Stimulated activated naive CD8-positive, alpha-beta T cell treated with anti-CD3 and anti-CD28 coated beads, Interleukin-15, Interleukin-2, amounts not matched to agents 100 U/mL and 50 U/mL, for 24 hours (primary cell): ENCODE measurements around the gene CEP250.
"Not testable (repeated sequence)": the region's sequence is repeated elsewhere in the genome, so short reads cannot be mapped to it uniquely, and the experiment has no call there.

ENCODE experiments used
- ATAC-seq: fragments of 150-1000 bp; cut with Tn5 transposase; one replicate; pipeline ENCODE4 v1.10.0; 2021
- DNase-seq: peaks from one replicate; pipeline ENCODE4 v3.0.0; 2021

Gene CEP250, protein sequence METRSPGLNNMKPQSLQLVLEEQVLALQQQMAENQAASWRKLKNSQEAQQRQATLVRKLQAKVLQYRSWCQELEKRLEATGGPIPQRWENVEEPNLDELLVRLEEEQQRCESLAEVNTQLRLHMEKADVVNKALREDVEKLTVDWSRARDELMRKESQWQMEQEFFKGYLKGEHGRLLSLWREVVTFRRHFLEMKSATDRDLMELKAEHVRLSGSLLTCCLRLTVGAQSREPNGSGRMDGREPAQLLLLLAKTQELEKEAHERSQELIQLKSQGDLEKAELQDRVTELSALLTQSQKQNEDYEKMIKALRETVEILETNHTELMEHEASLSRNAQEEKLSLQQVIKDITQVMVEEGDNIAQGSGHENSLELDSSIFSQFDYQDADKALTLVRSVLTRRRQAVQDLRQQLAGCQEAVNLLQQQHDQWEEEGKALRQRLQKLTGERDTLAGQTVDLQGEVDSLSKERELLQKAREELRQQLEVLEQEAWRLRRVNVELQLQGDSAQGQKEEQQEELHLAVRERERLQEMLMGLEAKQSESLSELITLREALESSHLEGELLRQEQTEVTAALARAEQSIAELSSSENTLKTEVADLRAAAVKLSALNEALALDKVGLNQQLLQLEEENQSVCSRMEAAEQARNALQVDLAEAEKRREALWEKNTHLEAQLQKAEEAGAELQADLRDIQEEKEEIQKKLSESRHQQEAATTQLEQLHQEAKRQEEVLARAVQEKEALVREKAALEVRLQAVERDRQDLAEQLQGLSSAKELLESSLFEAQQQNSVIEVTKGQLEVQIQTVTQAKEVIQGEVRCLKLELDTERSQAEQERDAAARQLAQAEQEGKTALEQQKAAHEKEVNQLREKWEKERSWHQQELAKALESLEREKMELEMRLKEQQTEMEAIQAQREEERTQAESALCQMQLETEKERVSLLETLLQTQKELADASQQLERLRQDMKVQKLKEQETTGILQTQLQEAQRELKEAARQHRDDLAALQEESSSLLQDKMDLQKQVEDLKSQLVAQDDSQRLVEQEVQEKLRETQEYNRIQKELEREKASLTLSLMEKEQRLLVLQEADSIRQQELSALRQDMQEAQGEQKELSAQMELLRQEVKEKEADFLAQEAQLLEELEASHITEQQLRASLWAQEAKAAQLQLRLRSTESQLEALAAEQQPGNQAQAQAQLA (N-terminal part only)

GRCh38 chr20:35454881-35455609, at the start of gene CEP250:
TSS of gene CEP250 (plus strand) at chr20:35455598. CDS start at chr20:35462368, 6,770 bp downstream.
- ATAC-seq (peak; percentile 98), DNase-seq (peak; percentile 95)

DNA sequence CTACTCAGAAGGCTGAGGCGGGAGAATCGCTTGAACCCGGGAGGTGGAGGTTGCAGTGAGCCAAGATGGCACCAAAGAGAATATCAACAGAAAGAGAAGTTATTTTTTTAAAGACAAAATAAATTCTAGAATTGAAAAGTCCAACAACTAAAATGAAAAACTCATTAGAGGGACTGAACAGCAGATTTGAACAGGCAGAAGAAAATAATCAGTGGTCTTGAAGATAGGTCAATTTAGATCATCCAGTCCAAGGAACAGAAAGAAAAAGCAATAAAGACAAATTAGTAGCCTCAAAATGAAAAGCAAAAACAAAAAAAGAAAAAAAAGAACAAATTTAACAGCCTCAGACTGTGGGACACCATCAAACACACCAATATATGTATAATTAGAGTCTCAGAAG, 49.6 kb upstream of the CEP250 start:
- ATAC-seq = no peak
- no peak for DNase-seq

DNA sequence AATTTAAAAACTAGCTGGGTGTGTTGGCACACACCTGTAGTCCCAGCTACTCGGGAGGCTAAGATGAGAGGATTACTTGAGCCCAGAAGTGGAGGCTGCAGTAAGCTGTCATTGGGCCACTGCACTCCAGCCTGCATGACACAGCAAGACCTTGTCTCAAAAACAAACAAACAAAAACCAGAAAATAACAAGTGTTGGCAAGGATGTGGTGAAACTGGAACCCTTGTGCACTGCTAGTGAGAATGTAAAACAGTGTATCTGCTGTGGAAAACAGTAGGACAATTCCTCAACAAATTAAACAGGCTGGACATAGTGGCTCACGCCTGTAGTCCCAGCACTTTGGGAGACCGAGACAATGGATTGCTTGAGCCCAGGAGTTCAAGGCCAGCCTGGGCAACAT, 47.1 kb upstream of the CEP250 start:
- ATAC-seq (no peak), DNase-seq (no peak)

DNA sequence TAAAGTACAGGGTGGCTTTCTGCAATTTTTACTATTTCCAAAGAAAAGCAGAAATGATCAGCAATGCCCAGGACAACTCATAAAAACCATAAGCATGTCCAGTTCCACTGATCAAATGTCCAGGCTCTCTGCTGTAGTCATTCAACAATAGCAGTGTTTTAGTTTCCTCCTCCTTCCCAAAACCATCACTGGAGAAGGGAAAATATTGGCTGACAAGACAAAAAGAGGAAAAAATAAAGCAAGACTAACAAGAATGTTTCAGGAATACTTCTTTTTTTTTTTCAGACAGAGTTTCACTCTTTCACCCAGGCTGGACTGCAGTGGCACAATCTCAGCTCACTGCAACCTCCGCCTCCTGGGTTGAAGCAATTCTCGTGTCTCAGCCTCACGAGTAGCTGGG, 45.9 kb upstream of the CEP250 start:
- DNase-seq (no peak), ATAC-seq (no peak)

GRCh38 chr20:35410613-35411012, 44.8 kb upstream of the CEP250 start:
- DNase-seq (no peak), ATAC-seq (no peak)

DNA sequence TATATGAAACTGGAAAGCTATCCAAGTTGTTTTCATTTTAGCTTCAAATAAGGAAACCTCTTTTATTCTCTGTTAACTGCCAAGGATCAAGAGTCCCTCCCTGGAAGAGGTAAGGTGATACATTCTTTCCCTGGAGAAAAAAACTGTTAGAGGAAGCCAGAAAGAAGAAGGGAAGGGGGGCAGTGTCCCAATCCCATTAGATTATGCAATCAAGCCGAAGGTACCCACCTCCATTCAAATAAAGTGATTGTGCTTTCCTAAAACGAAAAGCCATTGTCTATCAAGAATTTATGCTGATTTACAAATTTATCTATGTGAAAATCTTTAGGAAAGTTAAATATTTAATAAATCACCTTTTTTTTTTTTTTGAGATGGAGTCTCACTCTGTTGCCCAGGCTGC, 34.1 kb upstream of the CEP250 start:
- DNase-seq (no peak), ATAC-seq (no peak)

- no peak for DNase-seq
These were observed 23.6 kb upstream of the CEP250 start for GRCh38 chr20:35431621-35432429.

DNA sequence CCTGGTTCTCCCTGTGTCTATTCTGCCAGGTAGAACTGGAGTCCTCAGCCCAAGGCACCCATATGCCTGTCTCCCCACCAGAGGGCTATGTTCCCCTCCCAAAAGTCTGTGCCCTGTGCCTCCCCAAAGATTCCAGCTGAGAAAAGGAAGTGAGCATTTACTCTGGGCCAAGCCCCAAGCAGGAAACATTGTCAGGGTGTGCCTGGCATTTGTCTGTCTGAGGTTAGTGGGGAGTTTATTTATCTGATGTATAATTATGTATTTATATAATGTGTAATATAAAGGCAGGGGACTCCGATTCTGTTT, 23.0 kb upstream of the CEP250 start:
- no peak for ATAC-seq
- DNase-seq = no peak

More at GRCh38 chr20:35431621-35432429, 23.6 kb upstream of the CEP250 start:
- ATAC-seq = no peak

DNA sequence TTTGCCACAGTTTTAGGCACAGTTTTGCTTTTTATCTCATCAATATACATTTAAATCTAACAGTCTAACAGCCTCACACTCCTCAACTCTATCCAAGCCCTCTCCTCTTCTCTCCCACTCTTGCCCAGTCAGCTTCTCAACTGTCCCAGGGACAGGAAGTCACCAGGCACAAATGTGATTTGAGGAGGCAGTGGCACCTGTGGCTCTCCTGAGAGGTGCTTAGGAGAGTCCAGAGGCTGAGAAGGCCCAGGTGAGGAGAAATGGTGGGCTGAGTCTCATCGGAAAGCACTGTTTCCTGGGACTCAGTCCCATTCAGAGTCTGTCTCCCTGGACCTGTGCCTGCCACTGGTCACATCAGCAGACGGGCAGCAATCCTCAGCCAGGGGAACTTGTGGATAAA, 22.1 kb upstream of the CEP250 start:
- ATAC-seq (no peak), DNase-seq (no peak)

DNA sequence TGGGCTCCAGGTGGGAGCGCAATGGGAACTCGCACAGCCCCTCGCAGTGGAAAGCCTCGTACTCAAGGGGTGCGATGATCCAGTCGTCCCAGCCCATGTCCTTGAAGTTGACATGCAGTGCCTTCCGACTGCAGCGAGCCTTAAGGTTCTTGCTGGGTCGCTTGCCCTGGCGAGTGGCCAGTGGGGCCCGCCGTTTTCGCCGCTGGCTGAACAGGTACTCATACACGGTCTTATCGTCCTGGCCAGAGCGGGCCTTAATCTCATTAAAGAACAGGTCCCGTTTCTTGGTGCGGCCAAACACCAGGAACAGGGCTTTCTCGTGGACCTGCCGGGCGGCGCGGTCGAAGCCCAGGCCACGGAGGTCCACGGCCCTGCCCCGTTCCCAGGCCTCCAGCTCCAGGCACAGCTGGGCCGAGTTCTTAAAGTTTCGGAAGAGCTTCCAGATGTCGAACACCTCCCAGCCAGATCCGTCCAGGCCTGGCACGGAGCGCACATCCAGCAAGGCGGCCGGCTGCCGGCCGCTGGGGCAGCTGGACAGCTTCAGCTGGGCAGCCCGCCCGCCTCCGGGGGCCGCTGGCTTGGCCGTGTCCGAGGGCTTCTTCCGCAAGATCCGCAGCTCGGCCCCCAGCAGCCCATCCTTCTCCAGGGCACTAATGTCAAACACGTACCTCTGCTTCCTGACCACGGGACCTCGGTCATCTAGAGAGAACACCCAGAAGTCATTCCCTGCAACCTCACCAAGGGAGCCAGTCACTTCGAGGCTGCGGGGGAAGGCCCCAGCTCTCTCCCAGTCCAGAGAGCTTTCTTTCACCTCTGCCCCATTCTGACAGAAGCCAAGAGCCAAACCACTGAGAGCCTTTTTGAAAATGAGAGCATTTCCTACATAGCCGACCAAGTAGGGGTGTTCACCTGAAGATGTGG, 21.1 kb upstream of the CEP250 start:
- DNase-seq (no peak), ATAC-seq (no peak)

- ATAC-seq (no peak), DNase-seq (no peak)
These were observed 19.2 kb upstream of the CEP250 start for GRCh38 chr20:35436177-35436573.

- DNase-seq (no peak), ATAC-seq (no peak)
These were observed 17.8 kb upstream of the CEP250 start for GRCh38 chr20:35437599-35437998.

GRCh38 chr20:35443003-35443402, 12.4 kb upstream of the CEP250 start:
- DNase-seq = no peak
- no peak for ATAC-seq

DNA sequence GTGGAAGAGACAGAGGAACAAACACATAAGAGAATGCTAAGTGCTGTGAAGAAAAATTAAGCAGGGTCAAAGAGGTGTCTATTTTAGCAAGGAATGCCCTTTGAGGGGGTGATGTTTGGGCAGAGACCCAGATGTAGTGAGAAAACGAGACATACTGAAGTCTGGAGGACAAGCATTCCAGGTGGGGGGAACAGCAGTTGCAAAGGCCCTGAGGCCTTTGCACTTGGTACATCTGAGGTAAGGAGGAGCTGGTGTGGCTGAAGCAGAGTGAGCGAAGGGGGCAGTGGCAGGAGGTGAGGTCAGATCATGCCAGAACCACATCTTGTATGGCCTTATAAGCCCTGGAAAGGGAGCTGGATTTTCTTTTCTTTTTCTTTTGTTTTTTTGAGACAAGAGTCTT, 11.2 kb upstream of the CEP250 start:
- DNase-seq (no peak), ATAC-seq (no peak)

GRCh38 chr20:35446356-35447078, 8.9 kb upstream of the CEP250 start:
- DNase-seq = no peak
- peak; percentile 2 for ATAC-seq

GRCh38 chr20:35447082-35447789, 8.2 kb upstream of the CEP250 start:
- DNase-seq (peak; percentile 97), ATAC-seq (peak; percentile 95)

DNA sequence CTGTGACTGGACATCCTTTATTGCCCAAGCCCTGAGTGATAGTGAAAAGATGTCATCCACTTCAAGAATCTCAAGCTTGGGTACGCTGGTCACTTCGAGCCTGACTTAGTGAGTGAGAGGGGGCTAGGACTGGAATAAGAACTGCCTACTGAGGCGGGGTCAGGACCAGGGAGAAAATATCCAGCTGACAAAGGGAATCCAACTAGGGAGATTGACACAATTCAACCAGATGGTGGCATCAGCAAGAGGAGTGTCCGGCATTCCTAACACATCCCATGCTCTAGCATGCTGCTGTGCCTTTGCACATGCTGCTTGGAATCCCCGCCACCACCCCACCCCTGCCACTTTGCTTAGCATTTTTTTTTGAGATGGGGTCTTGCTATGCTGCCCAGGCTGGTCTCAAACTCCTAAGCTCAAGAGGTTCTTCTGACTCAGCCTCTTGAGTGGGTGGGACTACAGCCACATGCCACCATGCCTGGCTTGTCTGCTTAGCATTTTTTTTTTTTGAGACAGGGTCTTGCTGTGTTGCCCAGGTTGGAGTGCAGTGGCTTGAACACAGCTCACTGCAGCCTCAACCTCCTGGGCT, 6.5 kb upstream of the CEP250 start:
- DNase-seq (no peak), ATAC-seq (no peak)

DNA sequence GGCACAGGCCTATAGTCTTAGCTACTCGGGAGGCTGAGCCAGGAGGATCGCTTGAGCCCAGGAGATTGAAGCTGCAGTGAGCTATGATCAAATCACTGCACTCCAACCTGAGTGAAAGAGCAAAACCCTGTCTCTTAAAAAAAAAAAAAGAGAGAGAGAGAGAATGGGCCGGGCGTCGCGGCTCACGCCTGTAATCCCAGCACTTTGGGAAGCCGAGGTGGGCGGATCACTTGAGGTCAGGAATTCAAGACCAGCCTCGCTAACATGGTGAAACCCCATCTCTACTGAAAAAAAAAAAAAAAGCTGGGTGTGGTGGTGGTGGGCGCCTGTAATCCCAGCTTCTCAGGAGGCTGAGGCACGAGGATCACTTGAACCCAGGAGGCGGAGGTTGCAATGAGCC, 5.5 kb upstream of the CEP250 start:
- DNase-seq, ATAC-seq: not testable (repeated sequence)
